ENCODE measurements around the gene SERTAD3. TPM values are rescaled to one million over a fixed set of nuclear protein-coding genes. Genes with fewer than 3 reads are reported as not detected.

The SERTAD3 gene
- total RNA-seq, 2 experiments from 2014 or later, result 6.0 to 6.8 TPM

DNA sequence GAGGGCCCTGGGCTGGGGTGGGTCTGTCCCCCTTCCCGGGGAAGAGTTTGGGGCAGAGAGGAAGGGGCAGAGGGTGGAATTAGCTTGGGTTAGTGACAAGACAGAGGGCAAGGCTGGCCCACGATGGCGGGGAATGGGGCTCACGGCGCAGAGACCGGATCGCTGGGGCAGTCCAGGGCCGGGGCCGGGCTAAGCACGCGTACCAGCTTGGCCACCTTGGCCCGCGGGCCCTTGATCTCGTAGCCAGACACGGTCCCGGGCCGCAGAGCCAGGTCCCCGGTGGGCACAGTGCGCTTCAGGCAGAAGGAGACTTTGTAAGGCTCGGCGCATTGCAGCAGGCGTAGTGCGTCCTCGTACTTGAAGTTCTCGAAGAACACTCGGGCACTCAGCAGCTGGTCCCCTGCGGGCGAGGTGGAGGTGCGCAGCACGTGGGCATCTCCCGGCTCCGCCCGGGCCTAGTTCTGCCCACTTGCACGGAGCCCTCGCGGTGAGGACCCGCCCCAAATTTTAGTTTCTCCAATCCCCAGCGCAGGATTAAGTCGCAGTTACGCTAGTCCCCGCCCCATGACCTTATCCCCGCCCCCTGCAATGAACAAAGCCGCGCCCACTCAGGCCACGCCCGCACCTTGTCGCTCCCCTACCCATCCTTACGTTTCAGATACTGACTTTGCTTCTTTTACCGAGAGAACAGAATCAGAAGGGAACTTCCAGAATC is 45.6 kb downstream of the SERTAD3 start:
- POLR2A ChIA-PET, result no interaction called here
- CTCF ChIA-PET, result no interaction called here

DNA sequence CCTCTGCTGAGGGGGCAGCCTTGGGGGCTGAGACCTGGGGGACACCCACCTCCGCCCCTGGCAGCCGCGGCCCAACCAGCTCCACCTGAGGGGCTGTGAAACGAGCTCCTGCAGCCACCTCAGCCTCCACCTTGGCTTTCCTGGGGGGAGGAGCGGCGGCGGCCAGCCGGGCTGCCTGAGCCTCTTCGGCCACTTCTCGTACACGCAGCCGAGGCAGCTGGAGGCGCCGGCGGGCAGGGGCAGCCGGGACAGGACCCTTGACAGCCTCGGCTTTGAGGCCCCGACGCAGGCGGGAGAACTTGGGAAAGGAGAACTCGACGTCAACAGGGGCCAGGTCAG is 46.6 kb downstream of the SERTAD3 start:
- ChIA-PET CTCF (no interaction called here), POLR2A (no interaction called here)

DNA sequence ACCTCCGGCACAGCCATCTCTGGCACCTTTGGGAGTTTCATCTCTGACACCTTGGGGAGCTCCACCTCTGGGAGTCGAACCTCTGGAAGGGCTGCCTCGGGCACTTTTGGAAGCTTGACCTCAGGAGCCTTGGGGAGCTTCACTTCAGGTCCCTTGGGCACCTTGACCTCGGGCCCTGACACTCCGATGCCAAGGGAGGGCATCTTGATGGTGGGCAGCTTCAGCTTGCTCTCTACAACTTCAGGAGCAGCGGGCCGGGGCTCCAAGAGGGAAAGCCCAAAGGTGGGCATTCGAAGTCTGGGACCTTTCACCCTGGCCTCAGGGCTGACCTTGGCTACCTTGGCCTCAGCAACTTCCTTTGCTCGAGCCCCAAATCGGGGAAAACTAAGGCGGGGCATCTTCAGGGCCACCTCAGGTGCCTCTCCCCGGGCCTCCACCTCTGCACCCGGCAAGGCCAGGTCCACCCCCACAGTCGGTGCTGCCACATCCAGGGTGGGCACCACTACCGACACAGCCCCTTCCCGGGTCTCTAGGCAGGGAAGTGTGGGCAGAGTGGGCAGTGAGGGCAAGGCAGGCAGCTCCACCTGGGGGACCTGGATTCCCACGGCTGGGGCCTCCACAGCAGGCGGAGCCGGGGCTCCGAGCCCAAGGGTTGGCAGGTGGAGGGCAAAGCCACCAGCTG is 47.1 kb downstream of the SERTAD3 start:
- ChIA-PET CTCF (interaction anchor here (0.5 kb wide), 1 partner anchor 155 kb away, joined by 4 read pairs; no protein-coding TSS in a partner anchor), POLR2A (no interaction called here)

DNA sequence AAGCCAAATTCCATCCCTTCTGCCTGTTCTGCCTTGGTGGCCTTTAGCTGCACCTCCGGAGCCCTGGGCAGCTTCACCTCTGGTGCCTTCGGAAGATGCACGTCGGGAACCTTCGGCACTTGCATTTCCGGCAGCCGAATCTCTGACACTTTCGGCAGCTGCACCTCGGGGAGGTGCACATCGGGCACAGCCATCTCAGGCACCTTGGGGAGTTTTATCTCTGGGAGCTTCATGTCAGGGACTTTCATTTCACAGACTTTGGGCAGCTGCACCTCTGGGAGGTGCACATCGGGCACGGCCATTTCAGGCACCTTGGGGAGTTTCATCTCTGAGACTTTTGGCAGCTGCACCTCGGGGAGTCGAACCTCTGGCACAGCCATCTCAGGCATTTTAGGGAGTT is 48.2 kb downstream of the SERTAD3 start:
- ChIA-PET CTCF (interaction anchor here (0.5 kb wide), 1 partner anchor 243 kb away, joined by 3 read pairs; no protein-coding TSS in a partner anchor), POLR2A (no interaction called here)

DNA sequence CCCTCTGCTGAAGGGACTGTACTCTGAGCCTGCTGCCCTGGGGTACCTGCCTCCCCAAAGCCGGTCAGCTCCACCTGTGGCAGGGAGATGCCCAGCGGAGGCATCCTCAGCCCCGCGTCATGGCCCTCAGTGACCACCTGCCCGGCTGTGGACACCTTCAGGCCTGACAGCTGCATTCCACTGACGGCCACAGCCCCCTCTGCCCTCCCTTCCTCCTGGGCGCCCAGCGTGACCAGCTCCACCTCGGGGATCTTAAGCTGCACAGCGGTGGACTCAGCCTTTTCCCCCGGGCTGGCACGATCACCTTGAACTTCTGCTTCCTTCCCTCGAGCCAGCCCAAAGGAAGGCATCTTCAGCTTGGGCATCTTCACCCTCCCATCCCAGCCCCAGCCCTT is 49.3 kb downstream of the SERTAD3 start:
- POLR2A ChIA-PET, result no interaction called here

DNA sequence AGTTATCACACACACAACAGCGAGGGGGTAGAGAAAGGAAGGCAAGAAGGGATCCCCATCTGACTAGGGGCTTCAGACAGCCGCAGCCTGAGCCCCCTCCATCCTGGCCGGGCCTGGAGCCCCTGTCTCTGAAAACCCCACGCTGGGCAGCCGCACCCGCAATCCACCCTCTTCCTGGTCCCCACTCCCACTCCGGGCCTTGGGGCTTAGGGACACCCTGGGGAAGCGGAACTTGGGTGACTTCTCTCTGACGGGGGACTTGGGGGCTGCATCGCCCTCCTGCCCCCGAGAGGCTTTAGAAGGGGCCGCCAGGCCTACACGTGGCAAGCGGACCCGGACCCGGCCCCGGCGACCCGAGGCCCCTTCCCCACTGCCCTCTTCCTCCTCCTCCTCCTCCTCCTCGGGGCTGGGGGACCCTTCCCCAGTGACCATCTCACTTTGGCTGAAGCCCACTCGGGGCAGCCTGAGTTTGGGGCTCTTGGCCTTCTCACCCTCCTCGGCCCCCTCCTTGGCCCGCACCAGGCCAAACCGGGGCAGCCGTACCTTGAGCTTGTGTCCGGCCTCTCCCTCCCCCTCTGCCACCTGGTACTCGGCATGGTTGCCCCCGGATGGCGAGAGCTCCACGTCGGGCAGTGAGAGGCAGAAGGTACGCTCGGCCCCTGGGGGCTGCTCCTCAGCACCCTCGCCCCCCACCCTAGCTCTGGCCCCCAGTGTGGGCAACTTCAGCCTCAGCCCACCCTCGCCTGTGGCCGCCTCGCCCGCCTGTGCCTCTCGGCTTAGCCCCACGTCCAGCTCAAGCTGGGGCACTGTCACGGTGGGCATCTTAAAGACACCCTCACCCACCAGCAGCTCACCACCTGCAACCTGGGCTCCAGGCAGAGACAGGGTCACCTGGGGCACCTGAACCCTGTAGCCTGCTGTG is 50.0 kb downstream of the SERTAD3 start:
- ChIA-PET CTCF (no interaction called here), POLR2A (no interaction called here)

More for the DNA sequence above, 49.3 kb downstream of the SERTAD3 start:
- CTCF ChIA-PET, result no interaction called here

DNA sequence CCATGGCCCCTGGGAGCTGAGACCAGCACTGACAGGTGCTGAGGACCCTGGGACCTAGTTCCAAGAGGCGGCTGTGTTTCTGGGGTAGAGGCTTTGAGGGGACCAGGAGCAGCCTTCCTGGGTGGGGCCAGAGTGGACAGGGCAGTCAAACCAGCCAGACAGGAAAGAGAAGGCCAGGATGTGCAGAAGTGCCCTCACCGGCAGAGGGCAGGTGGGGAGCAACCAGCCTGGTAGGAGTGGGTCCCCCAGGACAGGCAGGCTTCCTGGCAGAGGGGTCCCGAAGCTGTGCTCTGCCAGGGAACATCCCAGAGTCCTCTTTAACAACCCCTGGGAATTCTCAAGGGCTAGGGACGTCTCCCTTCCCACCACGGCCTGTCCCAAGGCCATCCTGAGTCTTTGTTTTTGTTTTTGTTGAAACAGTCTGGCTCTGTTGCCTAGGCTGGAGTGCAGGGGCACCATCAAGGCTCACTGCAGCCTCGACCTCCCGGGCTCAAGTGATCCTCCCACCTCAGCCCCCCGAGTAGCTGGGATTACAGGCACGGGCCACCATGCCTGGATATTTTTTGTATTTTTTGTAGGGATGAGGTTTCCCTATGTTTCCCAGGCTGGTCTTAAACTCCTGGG is 51.1 kb downstream of the SERTAD3 start:
- POLR2A ChIA-PET, result no interaction called here
- CTCF ChIA-PET, result no interaction called here

DNA sequence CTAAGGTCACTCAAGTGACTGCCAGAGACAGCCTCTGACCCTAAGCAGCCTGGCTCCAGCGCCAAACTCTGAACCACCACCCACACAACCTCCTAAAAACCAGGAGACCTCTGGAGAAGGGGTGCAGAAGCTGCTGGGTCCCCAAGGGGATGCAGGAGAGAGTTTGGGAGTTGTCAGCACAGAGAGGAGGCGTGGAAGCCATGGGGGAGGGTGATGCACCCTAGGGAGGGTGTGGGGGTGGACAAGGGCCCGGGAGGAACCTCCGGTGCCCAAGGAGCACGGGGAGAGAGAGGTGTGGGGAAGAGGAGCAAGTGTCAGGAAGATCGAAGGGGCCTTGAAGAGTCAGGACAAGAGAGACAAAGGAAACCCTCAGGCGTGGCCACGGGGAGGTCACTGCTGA is 52.0 kb downstream of the SERTAD3 start:
- POLR2A ChIA-PET, result no interaction called here
- CTCF ChIA-PET, result no interaction called here

Other genes with a start within 250 kb of the SERTAD3 start
- gene TTC9B, start 226.0 kb downstream of the SERTAD3 start, total RNA-seq, result not detected
- not detected for gene CCNP, start 217.6 kb downstream of the SERTAD3 start, total RNA-seq
- gene AKT2, start 159.0 kb downstream of the SERTAD3 start, total RNA-seq, result 100 to 1,000 TPM; 128 to 129 TPM
- gene C19orf47, start 95.9 kb downstream of the SERTAD3 start, total RNA-seq, result 10 to 100 TPM; 25.2 to 25.9 TPM
- gene PLD3, start 95.6 kb downstream of the SERTAD3 start, total RNA-seq, result 10 to 100 TPM; 48.0 to 50.4 TPM
- gene HIPK4, start 54.2 kb downstream of the SERTAD3 start, total RNA-seq, result under 1 TPM in 1 of 2 experiments, not detected in 1; 0.08 TPM
- gene PRX, start 31.0 kb downstream of the SERTAD3 start, total RNA-seq, result under 1 TPM; 0.67 to 0.84 TPM
- 10 to 100 TPM; 14.2 to 14.7 TPM for gene SERTAD1, start 18.3 kb downstream of the SERTAD3 start, total RNA-seq
- 10 to 100 TPM; 16.8 to 18.8 TPM for gene BLVRB, start 21.4 kb upstream of the SERTAD3 start, total RNA-seq
- under 1 TPM; 0.40 to 0.92 TPM for gene SPTBN4, start 22.7 kb upstream of the SERTAD3 start, total RNA-seq
- gene SHKBP1, start 132.5 kb upstream of the SERTAD3 start, total RNA-seq, result 10 to 100 TPM; 86.7 to 93.5 TPM
- gene LTBP4, start 157.0 kb upstream of the SERTAD3 start, total RNA-seq, result 100 to 1,000 TPM; 141 to 144 TPM
- gene NUMBL, start 246.3 kb upstream of the SERTAD3 start, total RNA-seq, result 10 to 100 TPM; 15.2 TPM

All from activated CD8-positive, alpha-beta memory T cell treated with anti-CD3 and anti-CD28 coated beads for 36 hours (primary cell).